Fibroblast of the conjunctiva (primary cell): Measurements from ENCODE around the gene TMEM232.
"Not testable (repeated sequence)": the region's sequence is repeated elsewhere in the genome, so short reads cannot be mapped to it uniquely, and the experiment has no call there.

Experiments used
- DNase-seq: peaks from one replicate; pipeline ENCODE4 v3.0.0-alpha.2; 2010; ENCODE audit warnings: low read depth

The TMEM232 gene

GRCh38 chr5:110707260-110707844 is 19.1 kb downstream of the TMEM232 start:
- no peak for DNase-seq

- DNase-seq = no peak
Measured at GRCh38 chr5:110705349-110705748, 21.1 kb downstream of the TMEM232 start.

- no peak for DNase-seq
Measured at GRCh38 chr5:110703481-110703880, 23.0 kb downstream of the TMEM232 start.

GRCh38 chr5:110702704-110703103 is 23.8 kb downstream of the TMEM232 start:
- no peak for DNase-seq

GRCh38 chr5:110702300-110702699 is 24.2 kb downstream of the TMEM232 start:
- no peak for DNase-seq

- DNase-seq = not testable (repeated sequence)
Measured at GRCh38 chr5:110692669-110693068, 33.8 kb downstream of the TMEM232 start.

- DNase-seq = not testable (repeated sequence)
Measured at GRCh38 chr5:110690587-110690986, 35.9 kb downstream of the TMEM232 start.

- no peak for DNase-seq
Measured at GRCh38 chr5:110687485-110687884, 39.0 kb downstream of the TMEM232 start.

- no peak for DNase-seq
Measured at GRCh38 chr5:110686270-110686669, 40.2 kb downstream of the TMEM232 start.

- no peak for DNase-seq
Measured at GRCh38 chr5:110681953-110682352, 44.5 kb downstream of the TMEM232 start.

GRCh38 chr5:110681109-110681508 is 45.4 kb downstream of the TMEM232 start:
- no peak for DNase-seq

GRCh38 chr5:110676554-110676953 is 49.9 kb downstream of the TMEM232 start:
- not testable (repeated sequence) for DNase-seq

GRCh38 chr5:110665184-110665726 is 61.2 kb downstream of the TMEM232 start:
- DNase-seq = no peak

GRCh38 chr5:110663525-110663924 is 62.9 kb downstream of the TMEM232 start:
- no peak for DNase-seq

- no peak for DNase-seq
Measured at GRCh38 chr5:110658006-110658405, 68.5 kb downstream of the TMEM232 start.

GRCh38 chr5:110653231-110653970 is 73.1 kb downstream of the TMEM232 start:
- DNase-seq = no peak

- peak; percentile 4 for DNase-seq
Measured at GRCh38 chr5:110651507-110651906, 75.0 kb downstream of the TMEM232 start.

- DNase-seq = no peak
Measured at GRCh38 chr5:110644357-110644756, 82.1 kb downstream of the TMEM232 start.

GRCh38 chr5:110638970-110639902 is 87.2 kb downstream of the TMEM232 start:
- DNase-seq = no peak

- no peak for DNase-seq
Measured at GRCh38 chr5:110634475-110634874, 92.0 kb downstream of the TMEM232 start.

- no peak for DNase-seq
Measured at GRCh38 chr5:110631236-110631635, 95.2 kb downstream of the TMEM232 start.

- DNase-seq = no peak
Measured at GRCh38 chr5:110630350-110630749, 96.1 kb downstream of the TMEM232 start.
